PC-3 (cell line): ENCODE measurements around the gene SMG7.

Experiments
- CTCF ChIP-seq: fragments of 300-600 bp; sonication (generic); conservative IDR thresholded peaks from 2 replicates; pipeline ENCODE4 v1.5.1; 2017; ENCODE audit warnings: antibody characterized with exemption, low read depth, mild to moderate bottlenecking, low read length
- EZH2 ChIP-seq: fragments of 300-600 bp; sonication (generic); IDR thresholded peaks from one replicate; pipeline ENCODE4 v1.6.1; 2017; ENCODE audit warnings: antibody characterized with exemption, mild to moderate bottlenecking, low read length; ENCODE audit not compliant: unreplicated experiment
- EZH2phosphoT487 ChIP-seq: fragments of 300-600 bp; sonication (generic); IDR thresholded peaks from 2 replicates; pipeline ENCODE4 v1.6.1; 2018; ENCODE audit warnings: mild to moderate bottlenecking, antibody characterized with exemption, low read length, borderline replicate concordance

- TF ChIP-seq CTCF (no peak), EZH2 (no peak), EZH2phosphoT487 (no peak)
These were observed 130.2 kb downstream of the SMG7 start for GRCh38 chr1:183602510-183602909.
